Trophoblast cell (in vitro differentiated cells and primary cell): Measurements from ENCODE around the gene ZNF30.
"Not testable (repeated sequence)": the region's sequence is repeated elsewhere in the genome, so short reads cannot be mapped to it uniquely, and the experiment has no call there.

Source experiments
- DNase-seq, 2 donors: peaks; one replicate each; pipeline ENCODE4 v3.0.0-alpha.2; 2016
- H2AFZ ChIP-seq: 2 replicates; pipeline ENCODE4 v1.6.1; 2013; ENCODE audit warnings: low read length, moderate library complexity, mild to moderate bottlenecking; ENCODE audit not compliant: insufficient read depth, poor library complexity
- H2AK5ac ChIP-seq: 2 replicates; pipeline ENCODE4 v1.6.1; 2013; ENCODE audit warnings: mild to moderate bottlenecking, low read length
- H2BK120ac ChIP-seq: 2 replicates; pipeline ENCODE4 v1.6.1; 2013; ENCODE audit warnings: low read length, mild to moderate bottlenecking, moderate library complexity; ENCODE audit not compliant: insufficient read depth, poor library complexity
- H2BK12ac ChIP-seq: 2 replicates; pipeline ENCODE4 v1.6.1; 2013; ENCODE audit warnings: mild to moderate bottlenecking, low read length, moderate library complexity
- H2BK5ac ChIP-seq: 2 replicates; pipeline ENCODE4 v1.6.1; 2013; ENCODE audit warnings: low read length, low read depth, moderate library complexity, mild to moderate bottlenecking; ENCODE audit not compliant: poor library complexity
- H3K14ac ChIP-seq: 2 replicates; pipeline ENCODE4 v1.6.1; 2013; ENCODE audit warnings: mild to moderate bottlenecking, low read length
- H3K18ac ChIP-seq: 2 replicates; pipeline ENCODE4 v1.6.1; 2013; ENCODE audit warnings: mild to moderate bottlenecking, low read length
- H3K23ac ChIP-seq: 2 replicates; pipeline ENCODE4 v1.6.1; 2013; ENCODE audit warnings: low read length
- H3K27ac ChIP-seq: 2 replicates; pipeline ENCODE4 v1.5.1; 2013; ENCODE audit warnings: low read depth, mild to moderate bottlenecking, inconsistent platforms, low read length, moderate library complexity
- H3K27me3 ChIP-seq: 2 replicates; pipeline ENCODE4 v1.6.1; 2013; ENCODE audit warnings: inconsistent platforms, mild to moderate bottlenecking, low read length, moderate library complexity; ENCODE audit not compliant: insufficient read depth
- H3K36me3 ChIP-seq, 2 experiments: 1 replicate in 1 of 2; 2 replicates in 1 of 2; pipeline ENCODE4 v1.6.1; 2013; ENCODE audit warnings: low read length in 2 of 2, mild to moderate bottlenecking in 2 of 2, moderate library complexity in 1 of 2; ENCODE audit not compliant: insufficient read depth in 2 of 2, control insufficient read depth in 1 of 2
- H3K4ac ChIP-seq: 2 replicates; pipeline ENCODE4 v1.6.1; 2013; ENCODE audit warnings: low read depth, mild to moderate bottlenecking, low read length, moderate library complexity
- H3K4me1 ChIP-seq, 2 experiments: 1 replicate in 1 of 2; 2 replicates in 1 of 2; pipeline ENCODE4 v1.6.1; 2013; ENCODE audit warnings: low read length in 2 of 2, mild to moderate bottlenecking in 2 of 2, moderate library complexity in 1 of 2; ENCODE audit not compliant: insufficient read depth in 2 of 2, control insufficient read depth in 1 of 2
- H3K4me2 ChIP-seq: 2 replicates; pipeline ENCODE4 v1.6.1; 2013; ENCODE audit warnings: inconsistent platforms, mild to moderate bottlenecking, low read length, moderate library complexity
- H3K4me3 ChIP-seq: 2 replicates; pipeline ENCODE4 v1.5.1; 2013; ENCODE audit warnings: mild to moderate bottlenecking, low read depth, low read length, inconsistent platforms
- H3K79me1 ChIP-seq: one replicate; pipeline ENCODE4 v1.6.1; 2013; ENCODE audit warnings: low read length
- H3K79me2 ChIP-seq: 2 replicates; pipeline ENCODE4 v1.6.1; 2013; ENCODE audit warnings: low read length, mild to moderate bottlenecking; ENCODE audit not compliant: control insufficient read depth, insufficient read depth, poor library complexity
- H3K9ac ChIP-seq: 2 replicates; pipeline ENCODE4 v1.6.1; 2013; ENCODE audit warnings: mild to moderate bottlenecking, low read length
- H3K9me3 ChIP-seq: 2 replicates; pipeline ENCODE4 v1.6.1; 2013; ENCODE audit warnings: low read depth, mild to moderate bottlenecking, control low read depth, inconsistent platforms, low read length; ENCODE audit not compliant: insufficient read depth
- H4K12ac ChIP-seq: 2 replicates; pipeline ENCODE4 v1.6.1; 2013; ENCODE audit warnings: low read depth, mild to moderate bottlenecking, low read length, moderate library complexity
- H4K8ac ChIP-seq: 2 replicates; pipeline ENCODE4 v1.6.1; 2013; ENCODE audit warnings: low read depth, mild to moderate bottlenecking, low read length, moderate library complexity
- H4K91ac ChIP-seq: one replicate; pipeline ENCODE4 v1.6.1; 2013; ENCODE audit warnings: low read depth, mild to moderate bottlenecking, low read length, moderate library complexity
- WGBS: extraction: QIAGEN DNeasy Blood & Tissue Kit; methylation state at CpG from one replicate; pipeline ENCODE4 v1.1.7; 2013; ENCODE audit warnings: missing lambda C conversion rate; ENCODE audit not compliant: insufficient read length, insufficient coverage; ENCODE audit errors: extremely low coverage; 5-methylcytosine and 5-hydroxymethylcytosine counted together

The ZNF30 gene

GRCh38 chr19:34992582-34992981, 65.9 kb downstream of the ZNF30 start:
- not testable (repeated sequence) for H3K4me2 ChIP-seq, H3K23ac ChIP-seq, H3K4me1 ChIP-seq, H3K79me1 ChIP-seq, H3K14ac ChIP-seq, H2BK120ac ChIP-seq, H2AFZ ChIP-seq, H3K36me3 ChIP-seq, DNase-seq, H3K9ac ChIP-seq, H2BK5ac ChIP-seq, H4K8ac ChIP-seq, H3K4me3 ChIP-seq, H2BK12ac ChIP-seq, H3K27me3 ChIP-seq, H2AK5ac ChIP-seq, H3K4ac ChIP-seq, H3K79me2 ChIP-seq, H4K12ac ChIP-seq, H3K18ac ChIP-seq, H3K27ac ChIP-seq, H4K91ac ChIP-seq, H3K9me3 ChIP-seq
- WGBS = no CpG with 5 or more reads among the region's 7 CpGs

GRCh38 chr19:34994286-34994642, 67.6 kb downstream of the ZNF30 start:
- H4K8ac ChIP-seq = no peak overlapping the region
- H2AK5ac ChIP-seq = no peak overlapping the region
- no peak overlapping the region for H3K23ac ChIP-seq
- no peaks in the 10 kb centered on the region for H3K36me3 ChIP-seq
- no peaks in the 10 kb centered on the region for H3K27me3 ChIP-seq
- H2BK120ac ChIP-seq = no peak overlapping the region
- no peaks in the 10 kb centered on the region for H3K79me2 ChIP-seq
- no CpG with 5 or more reads among the region's 9 CpGs for WGBS
- no peak overlapping the region for H4K12ac ChIP-seq
- H3K4me1 ChIP-seq = peaks cover 2 to 6% of the 10 kb centered on the region in 2 experiments
- H3K79me1 ChIP-seq = no peaks in the 10 kb centered on the region
- H3K18ac ChIP-seq = no peak overlapping the region
- no peak overlapping the region for H3K4ac ChIP-seq
- H3K9me3 ChIP-seq = peaks cover 3% of the 10 kb centered on the region
- no peak for DNase-seq
- H3K9ac ChIP-seq = no peak overlapping the region
- H3K14ac ChIP-seq = no peak overlapping the region
- H2BK12ac ChIP-seq = no peak overlapping the region
- H4K91ac ChIP-seq = no peak overlapping the region
- no peak overlapping the region for H2AFZ ChIP-seq
- H3K4me2 ChIP-seq = no peak overlapping the region
- no peak overlapping the region for H2BK5ac ChIP-seq
- no peak overlapping the region for H3K4me3 ChIP-seq
- H3K27ac ChIP-seq = no peak overlapping the region
